OCI-LY7 (cell line): ENCODE data around the gene CELSR3.

Experiments
- EZH2phosphoT487 ChIP-seq: fragments of 200-600 bp; sonication (generic); IDR thresholded peaks from 2 replicates; pipeline ENCODE4 v1.6.1; 2018; ENCODE audit warnings: low read depth, borderline replicate concordance, mild to moderate bottlenecking, mixed run types, antibody characterized with exemption, low read length, moderate library complexity, mixed read lengths
- TF ChIP-seq, protein P1 (sequence below): fragments of 200-600 bp; sonication (generic); conservative IDR thresholded peaks from 2 replicates; pipeline ENCODE4 v1.5.1; 2014; ENCODE audit warnings: mild to moderate bottlenecking, antibody characterized with exemption, low read length, moderate library complexity, mixed read lengths

- TF ChIP-seq, protein P1, sequence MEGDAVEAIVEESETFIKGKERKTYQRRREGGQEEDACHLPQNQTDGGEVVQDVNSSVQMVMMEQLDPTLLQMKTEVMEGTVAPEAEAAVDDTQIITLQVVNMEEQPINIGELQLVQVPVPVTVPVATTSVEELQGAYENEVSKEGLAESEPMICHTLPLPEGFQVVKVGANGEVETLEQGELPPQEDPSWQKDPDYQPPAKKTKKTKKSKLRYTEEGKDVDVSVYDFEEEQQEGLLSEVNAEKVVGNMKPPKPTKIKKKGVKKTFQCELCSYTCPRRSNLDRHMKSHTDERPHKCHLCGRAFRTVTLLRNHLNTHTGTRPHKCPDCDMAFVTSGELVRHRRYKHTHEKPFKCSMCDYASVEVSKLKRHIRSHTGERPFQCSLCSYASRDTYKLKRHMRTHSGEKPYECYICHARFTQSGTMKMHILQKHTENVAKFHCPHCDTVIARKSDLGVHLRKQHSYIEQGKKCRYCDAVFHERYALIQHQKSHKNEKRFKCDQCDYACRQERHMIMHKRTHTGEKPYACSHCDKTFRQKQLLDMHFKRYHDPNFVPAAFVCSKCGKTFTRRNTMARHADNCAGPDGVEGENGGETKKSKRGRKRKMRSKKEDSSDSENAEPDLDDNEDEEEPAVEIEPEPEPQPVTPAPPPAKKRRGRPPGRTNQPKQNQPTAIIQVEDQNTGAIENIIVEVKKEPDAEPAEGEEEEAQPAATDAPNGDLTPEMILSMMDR = no peak
- TF ChIP-seq EZH2phosphoT487 = no peak
Measured at GRCh38 chr3:48672522-48672921, 9.8 kb upstream of the CELSR3 start.
